Stimulated activated CD4-positive, alpha-beta T cell treated with anti-CD3 and anti-CD28 coated beads, TNF-alpha, amount 100 ng/mL, for 24 hours (primary cell): ENCODE measurements around the gene ZNF326.

ENCODE experiments used
- DNase-seq, 3 experiments: peaks; one replicate each; pipeline ENCODE4 v3.0.0-alpha.2; 2020; ENCODE audit warnings: low read depth in 3 of 3

The ZNF326 gene

DNA sequence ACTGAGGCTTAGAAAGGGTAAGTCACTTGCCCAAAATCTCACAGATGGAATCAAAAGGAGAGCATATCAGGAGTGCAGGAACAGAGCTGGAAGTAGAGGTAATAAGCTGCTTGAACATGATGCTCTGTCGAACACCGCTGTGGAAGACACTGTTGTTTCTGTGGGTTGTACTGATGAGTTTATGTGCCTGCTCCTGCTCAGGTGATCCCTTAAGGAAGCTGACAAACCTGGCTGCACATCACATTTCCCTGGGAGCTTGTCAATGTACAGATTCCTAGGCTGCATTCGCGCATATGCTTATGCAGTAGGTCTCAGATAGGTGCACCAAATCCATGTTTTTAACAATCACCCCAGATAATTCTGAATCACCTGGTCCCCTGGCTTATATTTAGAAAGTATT, 79.7 kb downstream of the ZNF326 start:
- DNase-seq = no peak

GRCh38 chr1:90074970-90075391, 80.1 kb downstream of the ZNF326 start:
- no peak for DNase-seq

- DNase-seq = no peak
These were observed 89.1 kb downstream of the ZNF326 start for GRCh38 chr1:90083995-90084394.
